H9 (cell line): Measurements from ENCODE around the gene EPS15. TPM values are rescaled to one million over a fixed set of nuclear protein-coding genes. Genes with fewer than 3 reads are reported as not detected.

Experiments
- DNase-seq: peaks from one replicate; pipeline ENCODE4 v3.0.0-alpha.2; 2017
- H2AFZ ChIP-seq: one replicate; pipeline ENCODE4 v1.6.1; 2013; ENCODE audit warnings: mild to moderate bottlenecking, low read length, control low read depth, moderate library complexity
- H2AK5ac ChIP-seq: 2 replicates; pipeline ENCODE4 v1.6.1; 2013; ENCODE audit warnings: low read length, control low read depth, mixed read lengths; ENCODE audit not compliant: insufficient read length
- H2BK120ac ChIP-seq: one replicate; pipeline ENCODE4 v1.6.1; 2013; ENCODE audit warnings: low read depth, mild to moderate bottlenecking, low read length, control low read depth, inconsistent platforms; ENCODE audit not compliant: poor library complexity, severe bottlenecking
- H2BK12ac ChIP-seq: 2 replicates; pipeline ENCODE4 v1.6.1; 2013; ENCODE audit warnings: low read length, control low read depth, mixed read lengths, low read depth; ENCODE audit not compliant: insufficient read length
- H2BK15ac ChIP-seq: 2 replicates; pipeline ENCODE4 v1.6.1; 2013; ENCODE audit warnings: low read depth, low read length, control low read depth
- H2BK20ac ChIP-seq: one replicate; pipeline ENCODE4 v1.6.1; 2013; ENCODE audit warnings: low read depth, mild to moderate bottlenecking, low read length, control low read depth, inconsistent platforms; ENCODE audit not compliant: poor library complexity, severe bottlenecking
- H2BK5ac ChIP-seq: 2 replicates; pipeline ENCODE4 v1.6.1; 2013; ENCODE audit warnings: low read length, control low read depth, mixed read lengths; ENCODE audit not compliant: insufficient read length
- H3K14ac ChIP-seq: 2 replicates; pipeline ENCODE4 v1.6.1; 2013; ENCODE audit warnings: low read length, control low read depth; ENCODE audit not compliant: insufficient read depth
- H3K18ac ChIP-seq: 2 replicates; pipeline ENCODE4 v1.6.1; 2013; ENCODE audit warnings: low read depth, mild to moderate bottlenecking, mixed read lengths, low read length, control low read depth; ENCODE audit not compliant: insufficient read length
- H3K23ac ChIP-seq: 2 replicates; pipeline ENCODE4 v1.6.1; 2013; ENCODE audit warnings: low read length, control low read depth, mixed read lengths, low read depth; ENCODE audit not compliant: insufficient read length
- H3K23me2 ChIP-seq: 2 replicates; pipeline ENCODE4 v1.6.1; 2013; ENCODE audit warnings: low read depth, mild to moderate bottlenecking, mixed read lengths, low read length, control low read depth; ENCODE audit not compliant: insufficient read length, poor library complexity, severe bottlenecking
- H3K27ac ChIP-seq: 2 replicates; pipeline ENCODE4 v1.5.1; 2013; ENCODE audit warnings: low read length, control low read depth, mixed read lengths, low read depth; ENCODE audit not compliant: insufficient read length
- H3K27me3 ChIP-seq: 2 replicates; pipeline ENCODE4 v1.6.1; 2013; ENCODE audit warnings: low read length, control low read depth, inconsistent platforms; ENCODE audit not compliant: insufficient read depth
- H3K4ac ChIP-seq: 2 replicates; pipeline ENCODE4 v1.6.1; 2013; ENCODE audit warnings: low read depth, mild to moderate bottlenecking, control low read depth, inconsistent platforms, low read length, moderate library complexity
- H3K4me1 ChIP-seq: 2 replicates; pipeline ENCODE4 v1.6.1; 2013; ENCODE audit warnings: low read length, control low read depth, inconsistent platforms; ENCODE audit not compliant: insufficient read depth
- H3K4me2 ChIP-seq: 2 replicates; pipeline ENCODE4 v1.6.1; 2013; ENCODE audit warnings: low read length, control low read depth, mixed read lengths; ENCODE audit not compliant: insufficient read length, insufficient read depth
- H3K56ac ChIP-seq: 2 replicates; pipeline ENCODE4 v1.6.1; 2013; ENCODE audit warnings: low read depth, mild to moderate bottlenecking, mixed read lengths, low read length, control low read depth; ENCODE audit not compliant: insufficient read length
- H3K79me1 ChIP-seq: 2 replicates; pipeline ENCODE4 v1.6.1; 2013; ENCODE audit warnings: low read depth, mild to moderate bottlenecking, moderate library complexity, low read length, control low read depth, inconsistent platforms; ENCODE audit not compliant: insufficient read depth, poor library complexity, severe bottlenecking
- H3K79me2 ChIP-seq: 2 replicates; pipeline ENCODE4 v1.6.1; 2013; ENCODE audit warnings: low read length, control low read depth, inconsistent platforms; ENCODE audit not compliant: insufficient read depth
- H3K9ac ChIP-seq: 2 replicates; pipeline ENCODE4 v1.6.1; 2013; ENCODE audit warnings: low read length, control low read depth, mixed read lengths; ENCODE audit not compliant: insufficient read length; ENCODE audit errors: extremely low read depth
- H3K9me3 ChIP-seq: one replicate; pipeline ENCODE4 v1.6.1; 2013; ENCODE audit warnings: low read depth, low read length, inconsistent platforms; ENCODE audit not compliant: control insufficient read depth
- H3T11ph ChIP-seq: one replicate; pipeline ENCODE4 v1.6.1; 2013; ENCODE audit warnings: mild to moderate bottlenecking, low read length, control low read depth, inconsistent platforms
- H4K20me1 ChIP-seq: one replicate; pipeline ENCODE4 v1.6.1; 2013; ENCODE audit not compliant: control insufficient read depth, insufficient read length, insufficient read depth
- H4K5ac ChIP-seq: 2 replicates; pipeline ENCODE4 v1.6.1; 2013; ENCODE audit warnings: low read depth, mild to moderate bottlenecking, mixed read lengths, low read length, control low read depth; ENCODE audit not compliant: insufficient read length
- H4K8ac ChIP-seq: replicated peaks from 2 replicates; pipeline ENCODE4 v1.6.1; 2013; ENCODE audit warnings: low read length, control low read depth, mixed read lengths, low read depth; ENCODE audit not compliant: insufficient read length
- H4K91ac ChIP-seq: 2 replicates; pipeline ENCODE4 v1.6.1; 2013; ENCODE audit warnings: low read depth, mild to moderate bottlenecking, moderate library complexity, mixed read lengths, low read length, control low read depth; ENCODE audit not compliant: insufficient read length
- H3K27ac Mint-ChIP-seq, 3 experiments: 2 replicates in 2 of 3; 3 replicates in 1 of 3; pipeline ENCODE4 v1.8.0; 2020 to 2021; ENCODE audit warnings: mixed read lengths in 3 of 3, mild to moderate bottlenecking in 1 of 3, moderate library complexity in 1 of 3
- H3K27me3 Mint-ChIP-seq: 2 replicates; pipeline ENCODE4 v1.8.0; 2021; ENCODE audit warnings: low read depth, mild to moderate bottlenecking, moderate library complexity, mixed read lengths
- H3K36me3 Mint-ChIP-seq, 3 experiments: 2 replicates in 2 of 3; 3 replicates in 1 of 3; pipeline ENCODE4 v1.8.0; 2020 to 2021; ENCODE audit warnings: low read depth in 3 of 3, mixed read lengths in 3 of 3; ENCODE audit not compliant: insufficient read depth in 1 of 3
- H3K4me1 Mint-ChIP-seq, 2 experiments: 2 replicates each; pipeline ENCODE4 v1.8.0; 2020; ENCODE audit warnings: mixed read lengths in 2 of 2
- H3K4me3 Mint-ChIP-seq, 2 experiments: 2 replicates in 1 of 2; 3 replicates in 1 of 2; pipeline ENCODE4 v1.8.0; 2020 to 2021; ENCODE audit warnings: mild to moderate bottlenecking in 2 of 2, mixed read lengths in 2 of 2, moderate library complexity in 1 of 2
- H3K9me3 Mint-ChIP-seq, 2 experiments: 2 replicates in 1 of 2; 3 replicates in 1 of 2; pipeline ENCODE4 v1.8.0; 2020; ENCODE audit warnings: mild to moderate bottlenecking in 2 of 2, mixed read lengths in 2 of 2, moderate library complexity in 1 of 2
- CTCF ChIP-seq: fragments of 200-600 bp; sonication (generic); conservative IDR thresholded peaks from 3 replicates; pipeline ENCODE4 v1.8.0; 2021; ENCODE audit warnings: antibody characterized with exemption, mild to moderate bottlenecking
- WGBS: extraction: QIAGEN DNeasy Blood & Tissue Kit; methylation state at CpG from one replicate; pipeline ENCODE4 v1.1.7; 2013; ENCODE audit warnings: missing lambda C conversion rate, low lambda C conversion rate, mixed read lengths; ENCODE audit not compliant: insufficient read length; ENCODE audit errors: extremely low coverage; 5-methylcytosine and 5-hydroxymethylcytosine counted together
- total RNA-seq: library from RNA; stranded (reverse); gene quantifications from 2 replicates; pipeline ENCODE4 v1.2.1, GENCODE V29; 2021

EPS15 gene
- total RNA-seq, 1 experiment from 2014 or later, result 44.1 TPM

GRCh38 chr1:51313268-51313852, 205.7 kb downstream of the EPS15 start:
- peaks cover 16 to 19% of the 10 kb centered on the region in 2 experiments for H3K4me1 Mint-ChIP-seq
- H2BK120ac ChIP-seq, result no peak overlapping the region
- no peak overlapping the region for H2BK12ac ChIP-seq
- H3K36me3 Mint-ChIP-seq, result no peaks in the 10 kb centered on the region
- H3K79me2 ChIP-seq, result no peaks in the 10 kb centered on the region
- H3K4ac ChIP-seq, result no peak overlapping the region
- H2AK5ac ChIP-seq, result no peak overlapping the region
- no peak overlapping the region for H3K27ac ChIP-seq
- H2AFZ ChIP-seq, result no peak overlapping the region
- no peak overlapping the region for H4K5ac ChIP-seq
- no peak overlapping the region for H2BK15ac ChIP-seq
- no peaks in the 10 kb centered on the region for H3K27me3 ChIP-seq
- H4K91ac ChIP-seq, result no peak overlapping the region
- peak; percentile 58 for TF ChIP-seq CTCF
- no peaks in the 10 kb centered on the region for H3K23me2 ChIP-seq
- peak overlapping the region in 2 of 3 experiments; percentile 79; a peak in 2 of 7 replicates for H3K27ac Mint-ChIP-seq
- no CpG with 5 or more reads among the region's 5 CpGs for WGBS
- H2BK5ac ChIP-seq, result no peak overlapping the region
- H3T11ph ChIP-seq, result no peak overlapping the region
- H3K14ac ChIP-seq, result no peak overlapping the region; the same call in 1 of the 2 replicates
- peak; percentile 67 for DNase-seq
- no peak overlapping the region for H3K56ac ChIP-seq
- no peaks in the 10 kb centered on the region for H3K79me1 ChIP-seq
- H3K18ac ChIP-seq, result no peak overlapping the region
- no peak overlapping the region for H4K8ac ChIP-seq
- no peaks in the 10 kb centered on the region for H3K9me3 Mint-ChIP-seq
- H3K4me3 Mint-ChIP-seq, result no peak overlapping the region
- no peaks in the 10 kb centered on the region; the same call in 1 of the 2 replicates for H3K27me3 Mint-ChIP-seq
- H3K9ac ChIP-seq, result no peak overlapping the region
- H3K23ac ChIP-seq, result no peak overlapping the region
- no peaks in the 10 kb centered on the region for H3K9me3 ChIP-seq
- H2BK20ac ChIP-seq, result no peak overlapping the region
- H4K20me1 ChIP-seq, result no peaks in the 10 kb centered on the region
- H3K4me1 ChIP-seq, result no peaks in the 10 kb centered on the region
- H3K4me2 ChIP-seq, result no peak overlapping the region
